GM10266 (cell line): ENCODE results near the gene UNC13B.

Source experiments
- DNase-seq: peaks from one replicate; pipeline ENCODE4 v3.0.0; 2012; ENCODE audit errors: extremely low spot score
- CTCF ChIP-seq: IDR thresholded peaks from 2 replicates; pipeline ENCODE4 v1.5.1; 2012; ENCODE audit warnings: mild to moderate bottlenecking, low read depth; ENCODE audit not compliant: control insufficient read depth, insufficient read depth; ENCODE audit errors: missing control alignments

UNC13B gene

GRCh38 chr9:35318741-35319140 is 156.9 kb downstream of the UNC13B start:
- DNase-seq, result no peak
- TF ChIP-seq CTCF, result no peak

GRCh38 chr9:35322075-35322885 is 160.5 kb downstream of the UNC13B start:
- TF ChIP-seq CTCF, result no peak
- DNase-seq, result no peak

GRCh38 chr9:35324966-35325365 is 163.2 kb downstream of the UNC13B start:
- no peak for TF ChIP-seq CTCF
- DNase-seq, result no peak

DNA sequence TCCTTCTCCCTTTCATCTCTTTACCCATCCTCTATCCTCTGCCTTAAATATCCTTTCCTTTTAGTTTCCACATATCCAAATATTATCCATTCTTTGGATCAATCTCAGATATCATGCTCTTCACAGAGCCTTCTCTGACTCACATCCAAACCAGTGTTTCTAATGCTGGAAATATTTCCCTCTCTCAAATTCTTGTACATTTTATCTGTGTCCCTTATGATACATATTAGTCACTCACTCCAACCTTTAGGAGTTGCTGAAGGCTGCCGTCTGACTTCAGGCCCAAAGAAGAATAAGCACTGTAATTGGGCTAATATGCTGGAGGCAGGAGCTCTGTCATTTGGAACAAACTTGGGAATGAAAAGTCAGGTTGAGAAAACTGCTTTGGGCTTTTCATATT is 171.7 kb downstream of the UNC13B start:
- DNase-seq, result no peak
- no peak for TF ChIP-seq CTCF

GRCh38 chr9:35335164-35335563 is 173.4 kb downstream of the UNC13B start:
- no peak for TF ChIP-seq CTCF
- no peak for DNase-seq

DNA sequence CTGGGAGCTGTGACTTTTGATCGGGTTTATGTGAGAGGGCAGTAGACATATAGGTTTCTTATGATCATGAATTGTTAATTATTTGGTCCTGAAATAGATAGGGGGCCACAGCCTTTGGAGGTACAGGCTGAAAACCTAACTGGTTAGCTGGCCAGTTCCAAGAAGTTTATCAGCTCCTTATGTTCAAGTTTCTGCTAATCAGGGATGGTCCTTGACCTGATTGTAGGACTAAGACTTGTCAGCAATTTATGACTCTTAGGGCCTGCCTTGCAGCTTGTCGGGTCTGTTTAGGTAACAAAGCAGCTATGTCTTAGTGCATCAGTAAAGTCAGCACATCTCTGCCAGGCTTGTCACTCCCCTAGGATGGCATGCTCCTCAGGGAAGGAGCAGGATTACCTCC is 176.3 kb downstream of the UNC13B start:
- no peak for TF ChIP-seq CTCF
- no peak for DNase-seq

- no peak for DNase-seq
- no peak for TF ChIP-seq CTCF
These were observed 176.9 kb downstream of the UNC13B start for GRCh38 chr9:35338561-35339274.
